Diencephalon (tissue), 1 donor: ENCODE results near the gene CNTNAP1. TPM values are rescaled to one million over a fixed set of nuclear protein-coding genes. Genes with fewer than 3 reads are reported as not detected.

ENCODE experiments used
- small RNA-seq: library from RNA; depleted of rRNA; stranded (forward); fragments of <200 nt; gene quantifications from one replicate; pipeline ENCODE3, GENCODE V24; 2014
- total RNA-seq: library from RNA; depleted of rRNA; stranded (reverse); fragments of >200 nt; gene quantifications from one replicate; pipeline ENCODE4 v1.2.3, GENCODE V29; 2014

CNTNAP1 gene
- total RNA-seq = 31.6 TPM

GRCh38 chr17:42681976-42682721 is at the start of gene CNTNAP1:
Gene CNTNAP1, plus strand, starts transcription at chr17:42682531. Its CDS starts 299 bp downstream, at chr17:42682830.

GRCh38 chr17:42659079-42659931 is 23.0 kb upstream of the CNTNAP1 start, which contains the start of gene TUBG2:
Gene TUBG2, plus strand, starts transcription at chr17:42659284. Its CDS starts 220 bp downstream, at chr17:42659504.

DNA sequence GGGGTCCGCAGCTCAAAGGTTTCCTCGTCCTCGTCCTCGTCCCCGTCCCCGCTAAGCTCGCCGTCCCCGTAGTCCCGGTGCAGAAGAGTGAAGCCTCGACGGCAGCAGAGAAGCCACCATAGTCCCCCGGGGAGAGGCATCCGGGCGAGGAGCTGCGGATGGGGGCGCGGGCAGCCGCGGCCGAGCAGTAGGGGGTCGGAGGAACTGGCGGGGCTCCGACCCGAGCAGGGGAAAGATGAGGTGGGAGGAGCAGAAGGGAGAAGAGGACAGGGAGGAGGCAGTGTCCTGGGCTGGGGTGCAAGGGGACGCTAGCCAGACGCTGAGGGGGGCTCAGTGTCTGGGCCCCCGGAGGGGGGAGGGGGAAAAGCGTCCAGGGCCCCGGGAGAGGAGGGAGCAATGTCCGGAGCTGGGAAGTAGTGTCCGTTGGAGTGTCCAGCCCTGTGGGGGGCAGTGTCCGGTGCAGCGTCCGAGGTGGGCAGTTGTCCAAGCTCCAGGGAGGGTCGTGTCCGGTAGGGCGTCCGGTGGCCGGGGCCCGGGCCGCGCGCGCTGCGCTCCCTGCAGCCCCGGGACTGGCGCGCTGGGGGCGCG is 5.8 kb upstream of the CNTNAP1 start, which contains the start of gene PLEKHH3:
TSS of gene PLEKHH3 (minus strand) at position 571 of the 588 bp plus-strand sequence. CDS start at position 140, 431 bp downstream.

DNA sequence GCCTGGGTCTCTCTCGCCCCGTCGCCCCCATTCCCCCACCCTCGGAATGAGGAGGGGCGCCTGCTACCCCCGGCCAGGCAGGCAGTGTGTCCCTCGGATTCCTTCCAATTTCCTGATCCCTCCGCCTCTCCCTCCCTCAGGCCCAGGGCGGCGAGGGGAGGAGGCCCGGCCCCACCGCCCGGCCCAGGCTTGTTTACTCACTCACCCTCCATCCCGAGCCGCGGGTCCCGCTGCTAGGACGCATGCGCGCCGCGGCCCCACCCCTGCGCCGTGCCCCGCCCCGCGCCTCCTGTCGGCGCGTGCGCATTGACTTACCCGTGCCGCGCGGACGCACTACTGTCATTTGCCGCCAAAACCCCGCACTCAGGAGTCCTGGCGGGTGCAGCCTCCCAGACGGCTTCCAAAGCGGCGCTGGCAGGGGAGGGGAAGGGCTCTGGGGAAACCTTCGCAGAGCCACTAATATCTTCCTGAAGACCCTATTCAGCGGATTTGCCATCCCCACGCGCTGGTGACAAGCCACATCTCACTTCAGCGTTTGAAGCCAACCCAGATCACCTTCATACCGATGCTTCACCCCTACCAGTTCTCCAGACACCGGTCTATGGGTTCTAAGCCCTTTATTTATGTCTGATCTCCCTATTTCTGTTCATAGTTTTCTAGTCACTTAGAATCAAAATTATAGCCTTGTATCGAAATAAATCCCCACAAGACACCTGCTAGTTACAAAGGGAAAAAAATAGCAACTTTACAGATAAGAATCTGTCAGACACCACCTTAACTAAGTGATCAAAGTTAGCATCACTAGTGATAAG is 62.7 kb downstream of the CNTNAP1 start, which contains the start of gene EZH1:
TSS of gene EZH1 (minus strand) at position 235 of the 812 bp plus-strand sequence. CDS start 16,099 bp downstream, outside the sequence.

Small RNA genes lying within 50 kb of the gene (small RNA-seq; reads per million reads assigned to genes)
- 0.08 reads per million for gene MIR6780A

Other genes with a start within 250 kb of the CNTNAP1 start
- 360 TPM for gene ATP6V0A1, start 223.7 kb upstream of the CNTNAP1 start, total RNA-seq
- gene NAGLU, start 146.3 kb upstream of the CNTNAP1 start, total RNA-seq = 11.1 TPM
- 0.92 TPM for gene HSD17B1, start 129.6 kb upstream of the CNTNAP1 start, total RNA-seq
- 6.7 TPM for gene COASY, start 120.4 kb upstream of the CNTNAP1 start, total RNA-seq
- 30.0 TPM for gene MLX, start 115.4 kb upstream of the CNTNAP1 start, total RNA-seq
- gene PSMC3IP, start 104.8 kb upstream of the CNTNAP1 start, total RNA-seq = 6.9 TPM
- 49.6 TPM for gene RETREG3, start 73.2 kb upstream of the CNTNAP1 start, total RNA-seq
- 24.9 TPM for gene TUBG1, start 72.8 kb upstream of the CNTNAP1 start, total RNA-seq
- 16.6 TPM for gene TUBG2, start 23.2 kb upstream of the CNTNAP1 start, total RNA-seq
- 3.7 TPM for gene PLEKHH3, start 5.5 kb upstream of the CNTNAP1 start, total RNA-seq
- 2.1 TPM for gene CCR10, start 688 bp upstream of the CNTNAP1 start, total RNA-seq
- gene EZH1, start 62.5 kb downstream of the CNTNAP1 start, total RNA-seq = 35.5 TPM
- 16.6 TPM for gene RAMP2, start 78.7 kb downstream of the CNTNAP1 start, total RNA-seq
- gene VPS25, start 90.9 kb downstream of the CNTNAP1 start, total RNA-seq = 39.2 TPM
- gene WNK4, start 98.1 kb downstream of the CNTNAP1 start, total RNA-seq = 0.69 TPM
- 99.9 TPM for gene COA3, start 116.2 kb downstream of the CNTNAP1 start, total RNA-seq
- gene CNTD1, start 116.3 kb downstream of the CNTNAP1 start, total RNA-seq = 0.92 TPM
- 73.1 TPM for gene BECN1, start 141.8 kb downstream of the CNTNAP1 start, total RNA-seq
- 55.1 TPM for gene PSME3, start 150.9 kb downstream of the CNTNAP1 start, total RNA-seq
- gene AOC2, start 162.0 kb downstream of the CNTNAP1 start, total RNA-seq = 1.2 TPM
- gene AOC3, start 168.7 kb downstream of the CNTNAP1 start, total RNA-seq = 0.46 TPM
- under 0.01 TPM for gene G6PC1, start 218.3 kb downstream of the CNTNAP1 start, total RNA-seq